8988T (cell line): ENCODE data around the gene NOXA1.
"Not testable (repeated sequence)": the region's sequence is repeated elsewhere in the genome, so short reads cannot be mapped to it uniquely, and the experiment has no call there.

Experiments
- DNase-seq: peaks from one replicate; pipeline ENCODE4 v3.0.0; 2011

Gene NOXA1

DNA sequence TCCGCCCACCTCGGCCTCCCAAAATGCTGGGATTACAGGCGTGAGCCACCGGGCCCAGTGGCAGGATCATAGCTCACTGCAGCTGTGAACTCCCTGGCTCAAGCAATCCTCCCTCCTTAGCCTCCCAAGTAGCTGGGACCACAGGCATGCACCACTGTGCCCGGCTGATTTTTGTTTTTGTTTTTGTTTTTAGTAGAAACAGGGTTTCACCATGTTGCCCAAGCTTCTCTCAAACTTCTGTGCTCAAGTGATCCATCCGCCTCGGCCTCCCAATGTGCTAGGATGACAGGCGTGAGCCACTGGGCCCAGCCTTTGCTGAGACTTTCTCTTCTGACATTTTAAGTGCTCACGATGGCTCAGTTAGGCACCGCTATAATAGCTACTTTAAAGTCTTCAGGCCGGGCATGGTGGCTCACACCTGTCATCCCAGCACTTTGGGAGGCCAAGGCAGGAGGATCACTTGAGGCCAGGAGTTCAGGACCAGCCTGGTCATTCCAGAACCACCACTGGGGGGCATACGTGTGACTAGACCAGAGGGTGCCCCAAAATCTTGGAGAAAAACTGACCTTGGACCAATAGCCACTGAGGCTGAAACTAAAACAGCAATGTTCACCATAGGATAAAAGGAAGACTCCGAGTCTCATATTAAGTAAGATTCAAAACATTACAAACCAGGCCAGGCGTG, 21.1 kb downstream of the NOXA1 start:
- no peak for DNase-seq

DNA sequence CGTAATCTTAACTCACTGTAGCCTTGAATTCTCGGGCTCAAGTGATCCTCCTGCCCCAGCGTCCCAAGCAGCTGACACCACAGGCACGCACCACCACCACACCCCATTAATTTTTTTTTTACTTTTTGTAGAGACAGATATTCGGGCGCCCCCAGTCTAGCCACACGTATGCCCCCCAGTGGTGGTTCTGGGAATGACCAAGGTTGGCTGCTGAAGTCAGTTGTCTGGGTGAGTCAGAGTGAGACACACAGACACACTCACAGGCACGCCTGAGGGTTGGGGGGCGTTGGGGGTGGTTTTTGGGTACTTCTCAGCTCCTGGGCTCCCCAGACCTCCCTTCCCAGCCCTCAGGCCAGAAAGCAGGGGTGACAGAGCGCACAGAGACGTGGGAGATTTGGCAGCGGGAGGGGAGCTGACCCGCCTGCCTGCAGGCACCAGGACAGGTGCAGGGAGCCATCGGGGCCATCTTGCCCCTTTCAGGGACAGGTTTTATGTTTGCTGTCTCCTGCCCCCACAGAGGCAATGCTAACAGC, 22.1 kb downstream of the NOXA1 start:
- no peak for DNase-seq

DNA sequence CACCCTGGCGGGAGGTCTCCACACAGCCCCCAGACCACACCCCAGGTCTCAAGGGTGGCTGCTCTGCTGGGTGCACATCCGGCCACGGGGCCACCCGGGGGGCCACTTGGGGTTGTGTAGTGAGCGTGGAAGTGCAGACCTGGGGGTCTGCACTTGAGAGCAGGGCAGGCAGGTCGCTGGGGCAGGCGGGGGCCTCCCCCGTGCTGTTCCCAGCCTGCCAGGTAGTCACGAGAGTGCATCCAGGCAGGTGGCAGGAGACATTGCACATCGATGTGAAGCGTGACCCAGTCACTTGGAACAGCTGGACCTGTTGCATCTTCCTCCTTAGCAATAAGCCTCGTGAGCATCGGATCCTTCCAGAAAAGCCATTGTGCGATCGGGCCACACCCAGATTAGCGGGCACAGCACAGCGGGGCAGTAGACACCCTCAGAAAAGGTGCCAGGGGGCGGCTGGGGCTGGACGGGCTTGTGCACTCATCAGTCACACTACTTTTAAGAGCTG, 22.8 kb downstream of the NOXA1 start:
- DNase-seq = no peak

DNA sequence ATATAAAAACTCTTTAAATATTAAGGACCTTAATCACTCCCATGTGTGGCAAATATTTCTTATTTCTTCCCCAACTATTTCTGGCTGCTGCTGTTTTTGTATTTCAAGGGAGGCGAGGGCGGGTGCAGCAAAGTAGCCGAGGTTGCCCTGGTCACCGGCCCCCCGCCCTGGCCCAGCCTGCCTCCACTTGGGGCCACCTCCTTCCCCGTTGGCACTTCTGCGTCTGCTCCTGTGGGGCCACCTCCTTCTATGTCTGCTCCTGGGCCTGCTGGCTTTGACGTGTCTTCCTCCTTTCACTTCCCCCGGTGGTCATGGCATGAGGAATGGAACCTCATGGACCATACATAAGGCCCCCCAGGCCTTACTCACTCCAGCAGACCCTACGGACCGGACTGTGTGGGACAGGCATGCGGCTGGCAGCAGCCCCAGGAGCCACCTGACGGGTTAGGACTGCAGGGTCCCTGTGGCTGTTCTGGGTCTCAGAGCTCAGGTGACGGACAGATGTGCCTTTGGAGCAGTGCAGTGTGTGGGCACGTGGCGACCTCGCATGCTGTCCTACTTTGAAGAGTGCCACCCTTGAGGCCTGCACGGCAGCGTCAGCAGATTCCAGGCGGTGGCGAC, 23.8 kb downstream of the NOXA1 start:
- DNase-seq = no peak

DNA sequence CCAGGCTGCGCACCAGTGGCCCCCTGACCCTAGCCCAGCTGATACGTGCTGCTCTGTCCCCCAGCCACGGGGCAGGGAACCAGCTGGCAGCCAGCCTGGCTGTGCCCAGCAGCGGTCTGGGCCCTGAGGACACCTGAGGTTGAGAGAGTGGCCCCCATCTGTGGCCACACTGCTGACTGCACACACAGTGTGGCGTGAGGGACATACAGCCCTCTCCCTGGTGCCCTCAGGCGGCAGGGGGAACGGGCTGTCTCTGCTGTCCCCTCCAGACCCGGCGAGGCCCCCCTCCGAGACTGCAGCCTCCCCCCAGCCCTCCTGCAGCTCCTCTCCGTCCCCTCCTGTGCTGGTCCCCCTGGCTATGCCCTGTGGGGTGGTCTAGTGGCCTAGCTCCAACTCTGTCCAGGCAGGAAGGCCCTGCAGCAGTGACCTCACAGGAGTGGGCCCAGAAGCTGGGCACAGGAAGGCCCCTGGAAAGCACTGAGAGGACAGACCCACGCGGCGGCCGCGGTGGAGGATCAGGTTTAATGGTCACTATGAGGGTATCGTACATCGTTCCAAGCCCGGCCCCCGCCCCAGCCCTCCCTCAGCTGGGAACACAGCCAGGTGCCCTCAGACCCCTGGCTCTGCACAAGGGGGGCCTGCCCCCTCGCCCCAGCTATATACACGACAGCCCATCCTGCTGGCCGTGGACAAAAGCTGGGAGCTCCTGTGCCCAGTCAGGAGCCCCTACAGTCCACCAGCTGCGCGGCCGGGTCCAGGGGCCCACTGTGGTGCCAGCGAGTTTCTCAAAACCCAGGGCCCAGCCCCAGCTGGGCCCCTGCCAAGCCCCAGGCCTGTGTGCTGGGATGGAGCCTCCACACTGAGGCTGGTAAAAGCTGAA, 24.8 kb downstream of the NOXA1 start:
- DNase-seq = no peak

DNA sequence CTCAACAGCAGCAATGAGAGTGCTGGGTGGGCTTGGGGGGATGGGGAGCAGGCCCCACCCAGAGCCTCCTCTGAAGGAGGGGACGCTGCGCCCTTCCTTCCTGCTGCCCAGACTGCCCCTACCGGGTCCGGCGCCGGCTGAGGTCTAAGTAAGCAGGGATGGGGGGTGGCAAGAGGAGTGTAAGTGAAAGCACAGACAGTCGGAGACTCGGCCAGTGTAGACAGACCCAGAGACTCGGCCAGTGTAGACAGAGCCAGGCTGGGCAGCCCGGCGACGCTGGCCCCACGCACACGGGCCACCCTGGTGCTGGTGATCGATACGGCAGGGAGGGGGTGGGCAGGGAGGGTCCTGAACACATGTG, 25.4 kb downstream of the NOXA1 start:
- DNase-seq = no peak

DNA sequence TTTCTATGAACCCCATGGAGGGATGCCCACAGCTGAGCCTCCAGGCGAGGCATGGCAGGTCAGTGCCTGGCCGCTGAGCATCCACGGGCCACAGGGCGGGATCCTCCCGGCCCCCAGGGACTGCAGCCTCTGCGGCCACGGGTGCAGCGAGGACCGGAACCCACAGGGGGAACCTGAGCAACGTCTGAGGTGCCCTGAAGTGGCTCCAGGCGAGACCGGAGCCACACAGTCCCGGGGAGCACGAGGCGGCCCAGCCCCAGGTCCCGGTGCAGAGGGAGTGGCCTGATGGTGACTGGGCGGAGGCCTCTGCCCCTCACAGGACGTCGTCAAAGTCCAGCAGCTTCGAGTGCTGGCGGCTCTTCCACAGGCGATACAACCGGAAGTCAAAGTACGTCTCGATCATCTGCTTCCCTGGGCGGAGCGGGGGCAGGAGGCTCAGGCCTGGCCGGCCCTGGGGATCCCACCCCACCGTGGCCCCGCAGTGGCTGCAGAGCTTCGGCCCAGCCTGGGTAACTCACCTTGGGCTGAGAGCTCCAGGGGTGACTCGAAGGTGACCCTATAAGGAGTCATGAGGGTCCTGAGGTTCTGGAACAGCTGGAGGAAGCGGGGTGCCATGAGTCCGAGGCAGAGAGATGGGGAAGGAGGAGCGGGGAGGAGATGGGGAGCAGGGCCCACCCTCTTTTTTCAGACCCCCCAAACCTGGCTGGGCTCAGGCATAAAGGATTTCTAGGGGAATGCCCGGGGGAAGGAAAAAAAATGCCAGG, 26.1 kb downstream of the NOXA1 start:
- DNase-seq = no peak

DNA sequence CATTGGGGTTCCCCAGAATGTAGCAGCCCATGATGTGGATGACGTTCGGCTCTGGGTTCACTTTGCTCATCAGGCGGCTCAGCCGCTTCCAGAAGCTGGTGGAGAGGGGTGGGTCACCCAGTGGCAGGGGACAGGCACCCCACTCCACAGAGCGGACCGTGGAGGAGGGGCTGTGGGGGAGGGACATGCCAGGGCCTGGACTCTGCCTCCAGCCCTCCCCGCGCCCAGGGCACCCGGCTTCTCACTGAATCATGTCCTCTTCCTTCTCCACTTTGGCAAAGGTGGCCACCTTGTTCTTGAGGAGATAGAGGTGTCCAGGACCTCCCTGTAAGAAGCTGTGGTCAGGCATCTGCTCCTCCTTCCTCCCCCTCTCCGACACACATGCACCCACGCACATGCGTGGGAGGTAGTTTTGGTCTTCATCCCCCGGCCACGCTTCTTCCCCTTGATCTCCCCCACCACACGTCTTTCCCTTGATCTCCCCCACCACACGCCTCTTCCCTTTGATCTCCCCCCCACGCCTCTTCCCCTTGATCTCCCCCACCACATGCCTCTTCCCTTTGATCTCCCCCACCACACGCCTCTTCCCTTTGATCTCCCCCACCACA, 26.8 kb downstream of the NOXA1 start:
- DNase-seq = no peak

DNA sequence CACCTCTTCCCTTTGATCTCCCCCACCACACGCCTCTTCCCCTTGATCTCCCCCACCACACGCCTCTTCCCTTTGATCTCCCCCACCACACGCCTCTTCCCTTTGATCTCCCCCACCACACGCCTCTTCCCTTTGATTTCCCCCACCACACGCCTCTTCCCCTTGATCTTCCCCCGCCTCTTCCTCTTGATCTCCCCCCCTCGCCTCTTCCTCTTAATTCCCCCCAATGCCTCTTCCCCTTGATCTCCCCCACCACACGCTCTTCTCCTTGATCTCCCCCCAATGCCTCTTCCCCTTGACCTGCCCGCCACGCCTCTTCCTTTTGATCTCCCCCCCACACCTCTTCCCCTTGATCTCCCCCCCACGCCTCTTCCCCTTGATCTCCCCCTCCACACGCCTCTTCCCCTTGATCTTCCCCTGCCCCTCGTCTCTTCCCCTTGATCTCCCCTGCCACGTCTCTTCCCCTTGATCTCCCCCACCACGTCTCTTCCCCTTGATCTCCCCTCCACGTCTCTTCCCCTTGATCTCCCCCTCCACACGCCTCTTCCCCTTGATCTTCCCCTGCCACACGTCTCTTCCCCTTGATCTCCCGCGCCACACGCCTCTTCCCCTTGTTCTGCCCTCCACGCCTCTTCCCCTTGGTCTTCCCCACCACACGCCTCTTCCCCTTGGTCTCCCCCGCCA, 27.5 kb downstream of the NOXA1 start:
- not testable (repeated sequence) for DNase-seq

DNA sequence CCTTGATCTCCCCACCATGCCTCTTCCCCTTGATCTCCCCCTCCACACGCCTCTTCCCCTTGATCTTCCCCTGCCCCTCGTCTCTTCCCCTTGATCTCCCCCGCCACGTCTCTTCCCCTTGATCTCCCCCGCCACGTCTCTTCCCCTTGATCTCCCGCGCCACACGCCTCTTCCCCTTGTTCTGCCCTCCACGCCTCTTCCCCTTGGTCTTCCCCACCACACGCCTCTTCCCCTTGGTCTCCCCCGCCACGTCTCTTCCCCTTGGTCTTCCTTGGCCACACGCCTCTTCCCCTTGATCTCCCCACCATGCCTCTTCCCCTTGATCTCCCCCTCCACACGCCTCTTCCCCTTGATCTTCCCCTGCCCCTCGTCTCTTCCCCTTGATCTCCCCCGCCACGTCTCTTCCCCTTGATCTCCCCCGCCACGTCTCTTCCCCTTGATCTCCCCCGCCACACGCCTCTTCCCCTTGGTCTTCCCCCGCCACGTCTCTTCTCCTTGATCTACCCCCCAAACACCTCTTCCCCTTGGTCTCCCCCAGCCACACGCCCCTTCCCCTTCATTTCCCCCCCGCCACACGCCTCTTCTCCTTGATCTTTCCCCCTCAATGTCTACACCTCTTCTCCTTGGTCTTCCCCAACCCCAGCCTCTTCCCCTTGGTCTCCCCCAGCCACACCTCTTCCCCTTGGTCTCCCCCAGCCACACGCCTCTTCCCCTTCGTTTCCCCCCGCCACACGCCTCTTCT, 28.2 kb downstream of the NOXA1 start:
- not testable (repeated sequence) for DNase-seq

DNA sequence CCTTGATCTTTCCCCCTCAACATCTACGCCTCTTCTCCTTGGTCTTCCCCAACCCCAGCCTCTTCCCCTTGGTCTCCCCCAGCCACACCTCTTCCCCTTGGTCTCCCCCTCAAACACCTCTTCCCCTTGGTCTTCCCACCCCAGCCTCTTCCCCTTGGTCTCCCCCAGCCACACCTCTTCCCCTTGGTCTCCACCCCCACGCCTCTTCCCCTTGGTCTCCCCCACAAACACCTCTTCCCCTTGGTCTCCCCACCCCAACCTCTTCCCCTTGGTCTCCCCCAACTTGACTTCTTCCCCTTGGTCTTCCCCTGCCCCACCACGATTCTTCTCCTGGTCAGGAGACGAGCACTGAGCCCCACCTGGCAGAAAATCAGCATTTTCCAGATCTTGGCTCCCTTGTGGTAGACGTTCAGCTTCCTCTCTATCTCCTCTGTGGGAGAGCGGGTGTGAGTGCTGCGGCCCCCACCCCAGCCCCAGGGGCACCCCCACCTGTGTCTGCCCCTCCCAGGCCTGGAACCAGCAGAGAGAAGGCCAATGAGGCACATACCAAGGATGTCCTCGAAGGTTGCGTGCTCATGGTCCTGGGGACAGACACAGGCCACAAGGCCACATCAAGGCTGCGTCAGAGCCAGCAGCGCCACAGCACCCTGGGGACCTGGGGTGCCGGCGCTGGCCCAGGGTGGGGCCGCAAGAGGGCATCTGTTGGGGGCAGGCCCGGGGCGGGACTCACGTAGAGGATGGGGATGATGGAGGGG, 29.0 kb downstream of the NOXA1 start:
- DNase-seq = peak; percentile 10

DNA sequence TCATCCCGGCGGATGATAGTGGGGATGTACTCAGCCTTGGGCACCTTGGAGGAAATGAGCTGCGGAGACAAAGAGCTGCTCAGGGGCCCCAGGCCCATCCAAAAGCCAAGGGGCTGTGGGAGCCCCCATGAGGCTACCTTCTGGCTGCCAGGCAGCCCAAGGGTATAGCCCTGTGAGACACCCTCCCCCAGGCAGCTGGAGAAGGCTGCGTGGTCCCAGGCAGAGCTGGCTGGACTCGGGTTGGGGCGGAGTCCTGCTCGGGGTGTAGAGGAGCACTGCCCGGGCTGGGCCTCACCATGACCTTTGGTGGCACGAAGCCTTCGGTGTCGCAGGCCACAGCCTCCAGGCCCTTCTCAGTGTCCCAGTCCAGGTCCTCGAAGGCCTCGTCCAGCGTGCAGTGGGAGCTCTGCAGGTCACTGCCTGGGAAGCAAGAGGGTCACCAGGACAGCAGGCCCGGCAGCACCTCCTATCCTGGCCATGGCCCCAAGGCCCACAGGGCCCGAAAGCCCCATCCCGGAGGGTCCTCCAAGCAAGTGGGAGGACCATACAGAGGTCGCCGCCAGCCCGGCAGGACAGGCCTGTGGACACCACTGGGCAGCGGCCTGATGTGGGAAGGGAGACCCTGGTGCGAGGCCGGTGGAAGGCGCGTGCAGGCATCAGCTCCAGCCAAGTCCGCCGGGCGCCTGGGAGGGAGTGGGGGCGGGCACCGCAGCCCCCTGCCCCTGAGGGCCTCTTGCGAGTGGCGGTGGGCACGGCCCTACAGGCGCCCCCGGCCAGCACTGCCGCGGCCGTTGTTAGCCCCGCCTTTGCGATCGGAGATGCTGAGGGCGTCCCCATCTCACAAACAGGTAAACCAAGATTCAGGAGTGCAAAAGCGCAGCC, 29.8 kb downstream of the NOXA1 start:
- peak; percentile 8 for DNase-seq

DNA sequence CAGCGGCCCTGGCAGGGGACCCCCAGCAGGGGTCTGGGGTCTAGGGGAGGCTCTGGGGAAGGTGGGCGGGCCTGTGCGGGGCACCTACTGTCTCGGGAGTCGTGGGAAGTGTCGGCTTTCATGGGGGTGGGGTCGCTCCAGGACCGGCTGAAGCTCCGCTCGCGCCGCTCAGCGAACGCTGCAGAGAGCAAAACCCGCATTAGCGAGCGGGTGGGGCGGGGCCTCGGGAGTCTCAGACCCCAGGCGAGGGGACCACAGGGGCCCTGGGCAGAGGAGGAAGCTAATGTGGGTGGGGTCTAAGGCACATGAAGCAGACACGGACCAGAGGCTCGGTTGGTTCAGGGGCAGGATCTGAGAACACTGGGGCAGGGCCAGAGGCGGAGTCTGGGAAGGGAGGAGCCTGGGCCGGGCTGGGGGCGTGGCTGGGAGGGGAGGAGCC, 30.5 kb downstream of the NOXA1 start:
- DNase-seq = peak; percentile 84

DNA sequence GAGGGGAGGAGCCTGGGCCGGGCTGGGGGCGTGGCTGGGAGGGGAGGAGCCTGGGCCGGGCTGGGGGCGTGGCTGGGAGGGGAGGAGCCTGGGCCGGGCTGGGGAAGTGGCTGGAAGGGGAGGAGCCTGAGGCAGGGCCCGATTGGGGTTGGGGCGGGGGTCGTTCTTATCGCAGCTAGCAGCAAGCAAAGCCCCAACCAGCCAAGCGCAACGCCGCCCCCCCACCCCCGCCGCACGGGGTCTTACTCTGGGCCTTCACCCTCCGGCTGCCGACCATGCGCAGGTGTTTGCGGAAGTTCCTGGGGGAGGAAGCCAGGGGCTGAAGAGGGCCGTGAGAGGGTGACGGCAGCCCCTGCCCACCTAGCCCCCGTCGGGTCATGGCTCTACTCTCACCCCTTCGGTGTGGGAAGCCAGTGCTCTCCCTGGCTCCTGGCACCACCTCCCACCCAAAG, 31.0 kb downstream of the NOXA1 start:
- peak; percentile 79 for DNase-seq

DNA sequence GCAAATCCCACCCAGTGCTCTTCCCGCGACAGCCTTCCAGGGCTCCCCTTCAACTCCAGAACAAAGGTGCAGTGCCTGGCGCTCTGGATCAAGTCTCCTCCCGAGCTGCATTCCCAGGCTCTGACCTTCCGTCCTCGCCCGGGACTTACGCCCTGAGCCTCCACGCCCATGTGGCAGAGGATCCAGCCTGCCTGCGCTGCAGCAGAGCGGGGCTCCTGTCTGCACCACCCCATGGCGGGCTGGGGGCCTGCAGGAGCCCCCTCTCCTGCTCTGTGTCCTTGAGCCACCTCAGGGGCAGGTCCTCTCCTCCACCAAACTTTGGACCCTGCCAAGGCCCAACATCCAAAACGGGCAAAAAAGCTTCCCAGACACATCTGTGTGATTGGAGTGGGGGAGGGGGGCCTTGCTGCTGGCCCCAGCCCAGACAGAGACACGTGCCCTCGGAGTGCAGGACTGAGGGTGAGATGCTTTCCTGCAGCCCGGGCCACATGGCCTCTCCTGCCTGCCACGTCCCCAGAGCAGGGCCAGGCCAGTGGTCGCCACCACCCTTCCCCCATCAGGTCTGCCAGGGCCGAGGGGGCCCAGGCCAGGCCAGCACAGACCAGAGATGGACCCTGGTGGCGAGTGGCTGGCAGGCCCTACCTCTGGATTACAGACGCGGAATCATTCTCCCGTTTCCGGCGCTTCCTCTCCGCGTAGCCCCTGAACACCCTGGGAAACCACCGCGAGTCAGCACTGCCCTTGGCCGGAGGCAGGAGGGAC, 31.6 kb downstream of the NOXA1 start:
- DNase-seq = peak; percentile 27

DNA sequence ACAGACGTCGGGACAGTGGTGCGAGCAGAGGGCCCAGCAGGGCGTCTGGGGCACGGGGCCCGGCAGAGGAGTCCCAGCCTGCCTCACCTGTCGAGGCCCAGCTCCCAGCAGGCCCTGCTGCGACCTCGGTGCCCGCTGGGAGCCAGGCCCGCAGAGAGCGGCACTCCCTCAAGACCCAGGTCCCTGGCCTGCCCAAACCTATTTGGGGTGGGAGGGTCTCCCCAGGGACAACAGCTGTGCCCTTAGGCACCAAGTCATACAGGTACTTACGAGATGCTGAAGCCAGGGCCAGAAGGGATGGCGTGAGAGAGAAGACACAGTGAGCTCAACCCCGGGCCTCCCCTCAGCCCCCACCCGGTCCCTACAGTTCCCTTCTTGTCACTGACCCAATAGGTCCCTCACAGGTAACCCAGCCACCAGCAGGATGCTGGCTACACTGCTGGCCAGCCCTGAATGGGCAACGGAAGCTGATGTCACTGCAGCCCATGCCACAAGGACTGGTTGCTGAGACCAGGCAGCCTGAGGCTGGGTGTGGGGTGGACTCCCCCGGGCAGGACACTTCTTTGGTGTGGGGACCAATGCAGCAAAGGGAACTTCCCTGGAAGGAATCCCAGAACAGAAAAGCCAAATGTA, 32.3 kb downstream of the NOXA1 start:
- DNase-seq = peak; percentile 15

DNA sequence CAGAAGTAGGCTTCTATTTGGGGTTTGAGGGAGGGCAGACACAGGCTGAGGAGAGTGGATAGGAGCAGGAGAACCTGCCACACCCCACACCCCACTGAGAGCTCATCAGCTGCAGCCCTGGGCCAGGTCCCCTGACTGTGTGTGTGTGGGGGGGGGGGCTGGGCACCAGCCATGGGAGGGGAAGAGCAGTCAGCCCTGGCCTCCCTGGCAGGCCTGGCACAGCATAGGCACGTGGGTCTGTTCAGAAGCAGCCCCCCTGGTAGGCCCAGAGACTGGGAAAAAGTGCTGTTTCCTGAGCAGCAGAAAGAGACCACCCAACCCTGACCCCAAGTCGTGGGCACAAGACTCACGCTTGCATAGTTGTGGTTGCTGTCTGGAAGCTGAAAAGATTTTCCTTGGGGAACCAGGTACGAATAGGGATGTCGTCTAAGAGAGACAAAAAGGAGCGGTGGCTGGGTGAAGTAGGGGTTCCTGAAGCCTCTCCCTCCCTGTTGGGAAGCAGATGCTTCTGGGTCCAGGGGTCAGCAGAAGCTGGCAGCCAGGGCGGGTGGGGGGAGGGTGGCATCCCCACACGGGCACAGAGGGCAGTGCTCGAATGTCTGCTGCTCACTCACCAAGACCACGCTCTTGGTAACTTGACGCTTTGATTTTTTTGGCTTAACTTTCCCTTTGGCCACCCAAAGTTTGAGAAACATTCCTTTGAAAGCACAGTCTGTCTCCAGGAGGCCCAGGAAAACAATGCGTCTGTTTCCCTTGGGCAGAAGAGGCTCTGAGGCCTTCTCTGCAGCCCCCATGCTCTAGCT, 33.1 kb downstream of the NOXA1 start:
- DNase-seq = peak; percentile 30
